ENCODE results near the gene PAPLN. TPM values are rescaled to one million over a fixed set of nuclear protein-coding genes. Genes with fewer than 3 reads are reported as not detected.
"Not testable (repeated sequence)": the region's sequence is repeated elsewhere in the genome, so short reads cannot be mapped to it uniquely, and the experiment has no call there.

Gene PAPLN
- total and polyA plus RNA-seq, 9 donors: 0.58 to 4.2 (median 1.1) TPM

DNA sequence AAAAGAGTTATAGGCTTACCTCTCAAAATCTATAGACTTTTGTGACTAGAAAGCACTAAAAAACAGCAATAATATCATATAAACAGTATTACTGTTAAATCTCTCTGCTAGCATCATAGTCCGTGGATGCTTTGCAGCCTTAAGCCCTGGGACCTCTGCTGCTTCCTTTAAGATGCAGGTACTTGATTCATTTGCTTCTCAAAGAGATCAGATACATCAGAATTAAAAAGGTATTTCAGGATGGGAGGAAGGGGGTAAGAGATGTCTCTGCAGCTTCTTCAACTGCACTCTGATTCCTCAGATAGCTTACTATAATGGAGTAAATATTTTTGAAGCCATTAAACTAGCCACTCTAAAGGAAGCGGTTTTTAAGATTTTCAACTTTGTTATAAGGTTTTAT, 49.3 kb downstream of the PAPLN start:
- H3K36me3 ChIP-seq (ENCODE audit: control insufficient read depth, insufficient read depth, low read length): peaks cover 35% of the 10 kb centered on the region
- DNase-seq: no peak
- H3K27me3 ChIP-seq (ENCODE audit: control insufficient read depth, insufficient read depth, low read length): no peaks in the 10 kb centered on the region
- no peak overlapping the region for H3K27ac ChIP-seq (ENCODE audit: low read length)
- no peaks in the 10 kb centered on the region for H3K9me3 ChIP-seq (replicated peaks; ENCODE audit: control insufficient read depth, low read depth, low read length)
- no peaks in the 10 kb centered on the region for H3K4me1 ChIP-seq (ENCODE audit: control insufficient read depth, insufficient read depth, low read length)
- no CpG with 5 or more reads among the region's 2 CpGs for WGBS (ENCODE audit: insufficient coverage)
- H3K4me3 ChIP-seq (ENCODE audit: low read length): no peak overlapping the region

DNA sequence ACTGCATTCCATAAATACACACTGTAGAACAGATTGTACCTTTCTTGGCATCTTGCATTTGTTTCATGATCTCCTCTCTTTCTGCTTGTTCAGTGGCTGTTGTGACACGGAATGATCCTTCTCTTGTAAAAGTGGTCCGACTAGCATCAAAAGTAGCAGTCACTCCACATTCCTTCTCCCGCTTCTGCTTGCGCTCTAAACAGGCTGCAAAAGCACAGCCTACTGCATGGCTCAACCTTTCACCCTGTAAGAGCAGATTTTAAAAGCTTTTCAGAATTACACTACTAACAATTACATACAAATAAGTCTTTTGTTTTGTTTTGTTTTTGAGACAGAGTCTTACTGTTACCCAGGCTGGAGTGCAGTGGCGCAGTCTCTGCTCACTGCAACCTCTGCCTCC, 49.8 kb downstream of the PAPLN start:
- no peaks in the 10 kb centered on the region for H3K9me3 ChIP-seq (replicated peaks; ENCODE audit: control insufficient read depth, low read depth, low read length)
- H3K27me3 ChIP-seq (ENCODE audit: control insufficient read depth, insufficient read depth, low read length): no peaks in the 10 kb centered on the region
- DNase-seq: no peak
- no peak overlapping the region for H3K27ac ChIP-seq (ENCODE audit: low read length)
- WGBS (ENCODE audit: insufficient coverage): 67% methylated on average over 4 of the region's 5 CpGs
- H3K4me1 ChIP-seq (ENCODE audit: control insufficient read depth, insufficient read depth, low read length): no peaks in the 10 kb centered on the region
- H3K36me3 ChIP-seq (ENCODE audit: control insufficient read depth, insufficient read depth, low read length): peaks cover 33% of the 10 kb centered on the region
- H3K4me3 ChIP-seq (ENCODE audit: low read length): no peak overlapping the region

DNA sequence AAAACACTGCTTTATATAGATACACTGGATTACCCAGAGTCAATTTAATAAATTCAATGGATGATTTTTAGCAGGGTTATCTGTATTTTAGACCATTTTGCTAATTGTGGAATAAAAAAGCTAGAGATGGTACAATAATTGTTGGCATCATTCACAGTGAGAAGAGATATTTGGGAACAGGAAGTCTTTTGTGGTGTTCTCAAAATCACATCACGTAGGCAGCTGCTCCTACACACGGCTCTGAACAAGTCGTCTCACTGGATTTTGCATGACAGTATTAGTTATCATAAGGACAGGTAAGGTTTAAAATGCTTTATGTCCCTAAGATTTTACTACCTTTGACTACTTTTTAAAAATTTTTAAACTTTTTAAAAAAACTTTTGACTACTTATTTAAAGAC, 52.0 kb downstream of the PAPLN start:
- H3K36me3 ChIP-seq (ENCODE audit: control insufficient read depth, insufficient read depth, low read length): peaks cover 18% of the 10 kb centered on the region

DNA sequence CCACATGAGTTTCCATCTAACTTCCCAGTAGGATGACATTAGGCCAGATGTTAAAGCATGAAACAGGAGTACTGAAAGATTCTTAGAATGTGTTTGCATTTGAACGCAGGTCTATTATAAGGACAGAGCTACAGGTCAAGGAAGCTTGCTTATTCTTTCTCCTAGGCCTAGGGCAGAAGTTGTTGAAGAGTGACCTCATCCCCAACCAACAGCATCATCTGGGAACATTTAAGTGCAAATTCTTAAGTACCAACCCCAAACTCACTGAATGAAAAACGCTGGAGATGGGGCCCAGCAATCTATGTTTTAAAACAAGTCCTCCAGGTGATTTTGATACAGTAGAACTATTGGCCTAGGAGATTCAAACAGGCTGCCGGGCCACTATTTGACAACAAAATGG, 52.4 kb downstream of the PAPLN start:
- Histone ChIP-seq H3K4me3 (ENCODE audit: low read length) (no peak overlapping the region), H3K27ac (ENCODE audit: low read length) (no peak overlapping the region), H3K36me3 (ENCODE audit: control insufficient read depth, insufficient read depth, low read length) (peaks cover 17% of the 10 kb centered on the region), H3K27me3 (ENCODE audit: control insufficient read depth, insufficient read depth, low read length) (no peaks in the 10 kb centered on the region), H3K9me3 (replicated peaks; ENCODE audit: control insufficient read depth, low read depth, low read length) (no peaks in the 10 kb centered on the region), H3K4me1 (ENCODE audit: control insufficient read depth, insufficient read depth, low read length) (no peaks in the 10 kb centered on the region)
- DNase-seq: no peak
- WGBS (ENCODE audit: insufficient coverage): no CpG with 5 or more reads among the region's 3 CpGs

More for the DNA sequence above, 52.0 kb downstream of the PAPLN start:
- no CpG with 5 or more reads among the region's 3 CpGs for WGBS (ENCODE audit: insufficient coverage)
- H3K27me3 ChIP-seq (ENCODE audit: control insufficient read depth, insufficient read depth, low read length): no peaks in the 10 kb centered on the region
- H3K27ac ChIP-seq (ENCODE audit: low read length): no peak overlapping the region
- H3K4me3 ChIP-seq (ENCODE audit: low read length): no peak overlapping the region
- DNase-seq: no peak
- no peaks in the 10 kb centered on the region for H3K9me3 ChIP-seq (replicated peaks; ENCODE audit: control insufficient read depth, low read depth, low read length)
- no peaks in the 10 kb centered on the region for H3K4me1 ChIP-seq (ENCODE audit: control insufficient read depth, insufficient read depth, low read length)

DNA sequence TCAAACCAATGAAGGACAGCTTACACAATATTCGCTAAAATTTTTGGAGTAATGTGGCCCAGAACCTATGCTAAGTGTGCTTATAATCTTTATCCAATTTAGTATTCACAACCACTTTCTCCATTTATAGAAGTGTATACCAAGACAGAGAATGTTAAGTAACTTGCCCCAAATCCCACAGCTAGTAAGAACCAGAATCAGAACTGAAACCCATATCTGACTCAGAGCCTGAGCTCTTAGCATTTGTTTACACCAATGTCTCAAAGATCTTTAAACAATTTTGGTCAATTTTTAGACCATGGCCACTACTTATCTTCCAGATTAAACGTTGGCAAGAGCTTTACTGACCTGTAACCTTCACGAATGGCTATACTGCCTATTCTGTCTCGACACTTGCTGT, 53.0 kb downstream of the PAPLN start:
- H3K27me3 ChIP-seq (ENCODE audit: control insufficient read depth, insufficient read depth, low read length): no peaks in the 10 kb centered on the region
- H3K4me3 ChIP-seq (ENCODE audit: low read length): no peak overlapping the region
- 86% methylated on average over 1 of the region's 4 CpGs for WGBS (ENCODE audit: insufficient coverage)
- no peak for DNase-seq
- H3K9me3 ChIP-seq (replicated peaks; ENCODE audit: control insufficient read depth, low read depth, low read length): no peaks in the 10 kb centered on the region
- H3K36me3 ChIP-seq (ENCODE audit: control insufficient read depth, insufficient read depth, low read length): peaks cover 12% of the 10 kb centered on the region
- H3K4me1 ChIP-seq (ENCODE audit: control insufficient read depth, insufficient read depth, low read length): no peaks in the 10 kb centered on the region
- no peak overlapping the region for H3K27ac ChIP-seq (ENCODE audit: low read length)

DNA sequence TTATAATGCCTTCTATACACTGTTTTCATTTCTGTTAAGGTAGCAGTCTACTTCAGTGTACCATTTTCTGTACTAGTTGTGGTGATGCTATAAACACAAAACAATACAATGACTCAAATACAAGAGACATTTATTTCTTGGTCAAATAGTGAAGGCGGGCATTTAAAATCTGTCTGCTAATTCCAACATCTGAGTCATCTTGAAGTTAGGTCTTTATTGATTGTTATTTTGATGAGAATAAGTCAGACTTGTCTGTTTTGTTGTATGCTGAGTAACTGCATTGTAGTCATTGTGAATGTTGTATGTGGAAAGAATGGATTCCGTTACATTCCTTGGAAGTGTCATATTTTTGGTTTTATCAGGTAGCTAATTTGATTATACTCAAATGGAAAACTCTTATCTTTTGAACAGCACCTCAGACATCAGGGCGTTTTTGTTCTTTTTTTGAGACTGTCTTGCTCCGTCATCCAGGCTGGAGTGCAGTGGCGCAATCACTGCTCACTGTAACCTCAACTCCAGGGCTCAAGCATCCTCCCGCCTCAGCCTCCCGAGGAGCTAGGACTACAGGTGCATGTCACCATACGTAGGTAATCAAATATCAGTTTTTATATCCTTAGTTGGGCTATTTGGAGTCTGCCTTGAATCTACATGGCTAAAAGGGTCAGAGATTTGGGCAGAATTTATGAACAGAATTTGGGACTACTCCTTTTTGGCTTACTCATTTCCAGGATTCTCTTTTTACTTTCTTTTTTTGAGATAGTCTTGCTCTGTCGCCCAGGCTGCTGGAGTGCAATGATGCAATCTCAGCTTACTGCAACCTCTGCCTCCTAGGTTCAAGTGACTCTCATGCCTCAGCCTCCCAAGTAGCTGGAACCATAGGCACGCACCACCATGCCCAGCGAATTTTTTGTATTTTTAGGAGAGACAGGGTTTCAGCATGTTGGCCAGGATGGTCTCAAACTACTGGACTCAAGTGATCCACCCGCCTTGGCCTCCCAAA, 56.8 kb downstream of the PAPLN start:
- no peak overlapping the region for H3K4me3 ChIP-seq (ENCODE audit: low read length)
- 100% methylated on average over 5 of the region's 12 CpGs for WGBS (ENCODE audit: insufficient coverage)
- H3K4me1 ChIP-seq (ENCODE audit: control insufficient read depth, insufficient read depth, low read length): no peaks in the 10 kb centered on the region
- no peaks in the 10 kb centered on the region for H3K9me3 ChIP-seq (replicated peaks; ENCODE audit: control insufficient read depth, low read depth, low read length)
- DNase-seq: no peak
- no peaks in the 10 kb centered on the region for H3K27me3 ChIP-seq (ENCODE audit: control insufficient read depth, insufficient read depth, low read length)
- peaks cover 12% of the 10 kb centered on the region for H3K36me3 ChIP-seq (ENCODE audit: control insufficient read depth, insufficient read depth, low read length)
- H3K27ac ChIP-seq (ENCODE audit: low read length): no peak overlapping the region

DNA sequence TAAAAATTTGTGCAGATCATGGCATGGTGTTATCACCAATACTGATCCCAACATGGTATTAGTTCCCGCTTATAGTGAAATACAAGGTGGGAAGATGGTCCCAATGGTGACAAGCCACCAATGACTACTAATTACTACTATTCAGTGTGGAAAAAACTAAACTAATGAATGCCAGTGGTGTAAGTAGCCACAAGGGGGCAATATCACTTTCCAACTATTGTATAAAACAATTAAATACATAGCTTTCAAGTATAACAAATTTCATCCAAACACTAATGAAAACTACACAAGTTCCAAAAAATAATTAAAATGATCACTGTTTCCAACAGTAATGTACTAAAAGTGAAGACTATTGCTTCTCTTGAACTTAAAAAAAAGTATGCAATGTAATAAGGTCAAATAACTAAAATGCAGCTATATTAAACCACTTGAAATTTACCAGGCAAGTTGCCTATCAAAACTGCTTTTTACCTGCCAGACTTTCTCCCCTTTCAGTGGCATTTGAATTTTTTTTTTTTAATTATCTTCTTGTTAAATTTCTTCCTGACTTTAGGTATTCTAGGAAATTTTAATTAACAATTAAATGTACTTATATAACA, 58.0 kb downstream of the PAPLN start:
- Histone ChIP-seq H3K27me3 (ENCODE audit: control insufficient read depth, insufficient read depth, low read length) (no peaks in the 10 kb centered on the region), H3K27ac (ENCODE audit: low read length) (no peak overlapping the region), H3K36me3 (ENCODE audit: control insufficient read depth, insufficient read depth, low read length) (peaks cover 12% of the 10 kb centered on the region), H3K4me1 (ENCODE audit: control insufficient read depth, insufficient read depth, low read length) (no peaks in the 10 kb centered on the region), H3K4me3 (ENCODE audit: low read length) (no peak overlapping the region), H3K9me3 (replicated peaks; ENCODE audit: control insufficient read depth, low read depth, low read length) (no peaks in the 10 kb centered on the region)
- peak; percentile 41 for DNase-seq
- WGBS (ENCODE audit: insufficient coverage): no CpG with 5 or more reads among the region's 1 CpG

DNA sequence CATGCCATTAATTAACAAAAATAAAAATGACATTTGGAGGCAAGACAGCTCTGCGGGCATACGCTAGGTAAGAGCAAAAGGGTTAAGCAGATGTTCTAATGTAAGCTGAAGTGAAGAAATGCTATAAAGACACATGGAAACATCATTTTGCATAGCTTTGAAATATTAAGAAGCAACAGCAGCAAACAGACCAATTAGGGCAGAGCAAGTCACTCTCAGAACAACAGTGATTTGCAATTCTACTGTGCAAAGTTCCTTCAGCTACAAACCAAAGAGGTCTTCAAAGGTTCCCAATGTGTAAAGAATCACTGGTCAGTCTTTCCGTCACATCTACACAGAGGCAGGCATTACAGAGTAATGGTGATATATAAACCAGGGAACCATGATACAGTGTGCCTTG, 68.2 kb downstream of the PAPLN start:
- Histone ChIP-seq H3K27me3 (ENCODE audit: control insufficient read depth, insufficient read depth, low read length) (no peaks in the 10 kb centered on the region), H3K9me3 (replicated peaks; ENCODE audit: control insufficient read depth, low read depth, low read length) (no peaks in the 10 kb centered on the region), H3K27ac (ENCODE audit: low read length) (no peak overlapping the region), H3K4me3 (ENCODE audit: low read length) (no peak overlapping the region), H3K36me3 (ENCODE audit: control insufficient read depth, insufficient read depth, low read length) (peaks cover 5% of the 10 kb centered on the region), H3K4me1 (ENCODE audit: control insufficient read depth, insufficient read depth, low read length) (no peaks in the 10 kb centered on the region)
- no peak for DNase-seq
- whole genome bisulfite sequencing (ENCODE audit: insufficient coverage): no CpG with 5 or more reads among the region's 3 CpGs

DNA sequence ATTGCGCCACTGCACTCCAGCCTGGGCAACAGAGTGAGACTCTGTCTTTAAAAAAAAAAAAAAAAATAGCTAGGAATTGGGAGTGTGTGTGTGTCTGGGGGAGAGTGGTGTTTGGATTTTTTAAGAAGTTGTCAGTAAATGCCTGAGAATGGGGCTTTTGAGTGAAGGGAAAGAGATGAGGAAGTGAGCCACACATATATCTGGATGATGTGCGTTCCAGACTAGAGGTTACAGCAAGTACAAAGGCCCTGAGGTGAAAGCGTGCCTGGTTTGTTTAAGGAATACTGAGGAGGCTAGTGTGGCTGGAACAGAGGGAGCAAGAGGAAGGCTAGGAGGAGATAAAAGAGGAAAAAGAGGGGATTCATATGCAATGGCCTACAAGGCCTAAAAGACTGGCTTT, 70.0 kb downstream of the PAPLN start:
- no peak overlapping the region for H3K27ac ChIP-seq (ENCODE audit: low read length)
- H3K4me1 ChIP-seq (ENCODE audit: control insufficient read depth, insufficient read depth, low read length): no peaks in the 10 kb centered on the region
- WGBS (ENCODE audit: insufficient coverage): 89% methylated on average over 3 of the region's 3 CpGs
- H3K36me3 ChIP-seq (ENCODE audit: control insufficient read depth, insufficient read depth, low read length): peaks cover 5% of the 10 kb centered on the region
- H3K4me3 ChIP-seq (ENCODE audit: low read length): no peak overlapping the region
- H3K27me3 ChIP-seq (ENCODE audit: control insufficient read depth, insufficient read depth, low read length): no peaks in the 10 kb centered on the region
- no peak for DNase-seq
- no peaks in the 10 kb centered on the region for H3K9me3 ChIP-seq (replicated peaks; ENCODE audit: control insufficient read depth, low read depth, low read length)

DNA sequence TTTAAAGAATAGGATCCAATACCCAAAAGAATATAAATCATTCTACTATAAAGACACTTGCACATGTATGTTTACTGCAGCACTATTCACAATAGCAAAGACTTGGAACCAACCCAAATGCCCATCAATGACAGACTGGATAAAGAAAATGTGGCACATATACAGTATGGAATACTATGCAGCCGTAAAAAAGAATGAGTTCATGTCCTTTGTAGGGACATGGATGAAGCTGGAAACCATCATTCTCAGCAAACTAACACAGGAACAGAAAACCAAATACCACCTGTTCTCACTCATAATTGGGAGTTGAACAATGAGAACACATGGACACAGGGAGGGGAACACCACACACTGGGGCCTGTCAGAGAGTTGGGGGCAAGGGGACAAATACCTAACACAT, 71.9 kb downstream of the PAPLN start:
- not testable (repeated sequence) for H3K4me3 ChIP-seq (ENCODE audit: low read length); DNase-seq; H3K27ac ChIP-seq (ENCODE audit: low read length); H3K9me3 ChIP-seq (replicated peaks; ENCODE audit: control insufficient read depth, low read depth, low read length); H3K27me3 ChIP-seq (ENCODE audit: control insufficient read depth, insufficient read depth, low read length); H3K36me3 ChIP-seq (ENCODE audit: control insufficient read depth, insufficient read depth, low read length); H3K4me1 ChIP-seq (ENCODE audit: control insufficient read depth, insufficient read depth, low read length)
- no CpG with 5 or more reads among the region's 1 CpG for WGBS (ENCODE audit: insufficient coverage)

Data from muscle of leg (tissue), 11 donors.